H9 (cell line): ENCODE measurements around the gene WIPI1. TPM values are rescaled to one million over a fixed set of nuclear protein-coding genes. Genes with fewer than 3 reads are reported as not detected.

Experiments used
- DNase-seq: peaks from one replicate; pipeline ENCODE4 v3.0.0-alpha.2; 2017
- H2AFZ ChIP-seq: one replicate; pipeline ENCODE4 v1.6.1; 2013; ENCODE audit warnings: mild to moderate bottlenecking, low read length, control low read depth, moderate library complexity
- H2AK5ac ChIP-seq: 2 replicates; pipeline ENCODE4 v1.6.1; 2013; ENCODE audit warnings: low read length, control low read depth, mixed read lengths; ENCODE audit not compliant: insufficient read length
- H2BK120ac ChIP-seq: one replicate; pipeline ENCODE4 v1.6.1; 2013; ENCODE audit warnings: low read depth, mild to moderate bottlenecking, low read length, control low read depth, inconsistent platforms; ENCODE audit not compliant: poor library complexity, severe bottlenecking
- H2BK12ac ChIP-seq: 2 replicates; pipeline ENCODE4 v1.6.1; 2013; ENCODE audit warnings: low read length, control low read depth, mixed read lengths, low read depth; ENCODE audit not compliant: insufficient read length
- H2BK15ac ChIP-seq: 2 replicates; pipeline ENCODE4 v1.6.1; 2013; ENCODE audit warnings: low read depth, low read length, control low read depth
- H2BK20ac ChIP-seq: one replicate; pipeline ENCODE4 v1.6.1; 2013; ENCODE audit warnings: low read depth, mild to moderate bottlenecking, low read length, control low read depth, inconsistent platforms; ENCODE audit not compliant: poor library complexity, severe bottlenecking
- H2BK5ac ChIP-seq: 2 replicates; pipeline ENCODE4 v1.6.1; 2013; ENCODE audit warnings: low read length, control low read depth, mixed read lengths; ENCODE audit not compliant: insufficient read length
- H3K14ac ChIP-seq: 2 replicates; pipeline ENCODE4 v1.6.1; 2013; ENCODE audit warnings: low read length, control low read depth; ENCODE audit not compliant: insufficient read depth
- H3K18ac ChIP-seq: 2 replicates; pipeline ENCODE4 v1.6.1; 2013; ENCODE audit warnings: low read depth, mild to moderate bottlenecking, mixed read lengths, low read length, control low read depth; ENCODE audit not compliant: insufficient read length
- H3K23ac ChIP-seq: 2 replicates; pipeline ENCODE4 v1.6.1; 2013; ENCODE audit warnings: low read length, control low read depth, mixed read lengths, low read depth; ENCODE audit not compliant: insufficient read length
- H3K23me2 ChIP-seq: 2 replicates; pipeline ENCODE4 v1.6.1; 2013; ENCODE audit warnings: low read depth, mild to moderate bottlenecking, mixed read lengths, low read length, control low read depth; ENCODE audit not compliant: insufficient read length, poor library complexity, severe bottlenecking
- H3K27ac ChIP-seq: 2 replicates; pipeline ENCODE4 v1.5.1; 2013; ENCODE audit warnings: low read length, control low read depth, mixed read lengths, low read depth; ENCODE audit not compliant: insufficient read length
- H3K27me3 ChIP-seq: 2 replicates; pipeline ENCODE4 v1.6.1; 2013; ENCODE audit warnings: low read length, control low read depth, inconsistent platforms; ENCODE audit not compliant: insufficient read depth
- H3K4ac ChIP-seq: 2 replicates; pipeline ENCODE4 v1.6.1; 2013; ENCODE audit warnings: low read depth, mild to moderate bottlenecking, control low read depth, inconsistent platforms, low read length, moderate library complexity
- H3K4me1 ChIP-seq: 2 replicates; pipeline ENCODE4 v1.6.1; 2013; ENCODE audit warnings: low read length, control low read depth, inconsistent platforms; ENCODE audit not compliant: insufficient read depth
- H3K4me2 ChIP-seq: 2 replicates; pipeline ENCODE4 v1.6.1; 2013; ENCODE audit warnings: low read length, control low read depth, mixed read lengths; ENCODE audit not compliant: insufficient read length, insufficient read depth
- H3K56ac ChIP-seq: 2 replicates; pipeline ENCODE4 v1.6.1; 2013; ENCODE audit warnings: low read depth, mild to moderate bottlenecking, mixed read lengths, low read length, control low read depth; ENCODE audit not compliant: insufficient read length
- H3K79me1 ChIP-seq: 2 replicates; pipeline ENCODE4 v1.6.1; 2013; ENCODE audit warnings: low read depth, mild to moderate bottlenecking, moderate library complexity, low read length, control low read depth, inconsistent platforms; ENCODE audit not compliant: insufficient read depth, poor library complexity, severe bottlenecking
- H3K79me2 ChIP-seq: 2 replicates; pipeline ENCODE4 v1.6.1; 2013; ENCODE audit warnings: low read length, control low read depth, inconsistent platforms; ENCODE audit not compliant: insufficient read depth
- H3K9ac ChIP-seq: 2 replicates; pipeline ENCODE4 v1.6.1; 2013; ENCODE audit warnings: low read length, control low read depth, mixed read lengths; ENCODE audit not compliant: insufficient read length; ENCODE audit errors: extremely low read depth
- H3K9me3 ChIP-seq: one replicate; pipeline ENCODE4 v1.6.1; 2013; ENCODE audit warnings: low read depth, low read length, inconsistent platforms; ENCODE audit not compliant: control insufficient read depth
- H3T11ph ChIP-seq: one replicate; pipeline ENCODE4 v1.6.1; 2013; ENCODE audit warnings: mild to moderate bottlenecking, low read length, control low read depth, inconsistent platforms
- H4K20me1 ChIP-seq: one replicate; pipeline ENCODE4 v1.6.1; 2013; ENCODE audit not compliant: control insufficient read depth, insufficient read length, insufficient read depth
- H4K5ac ChIP-seq: 2 replicates; pipeline ENCODE4 v1.6.1; 2013; ENCODE audit warnings: low read depth, mild to moderate bottlenecking, mixed read lengths, low read length, control low read depth; ENCODE audit not compliant: insufficient read length
- H4K8ac ChIP-seq: replicated peaks from 2 replicates; pipeline ENCODE4 v1.6.1; 2013; ENCODE audit warnings: low read length, control low read depth, mixed read lengths, low read depth; ENCODE audit not compliant: insufficient read length
- H4K91ac ChIP-seq: 2 replicates; pipeline ENCODE4 v1.6.1; 2013; ENCODE audit warnings: low read depth, mild to moderate bottlenecking, moderate library complexity, mixed read lengths, low read length, control low read depth; ENCODE audit not compliant: insufficient read length
- H3K27ac Mint-ChIP-seq, 3 experiments: 2 replicates in 2 of 3; 3 replicates in 1 of 3; pipeline ENCODE4 v1.8.0; 2020 to 2021; ENCODE audit warnings: mixed read lengths in 3 of 3, mild to moderate bottlenecking in 1 of 3, moderate library complexity in 1 of 3
- H3K27me3 Mint-ChIP-seq: 2 replicates; pipeline ENCODE4 v1.8.0; 2021; ENCODE audit warnings: low read depth, mild to moderate bottlenecking, moderate library complexity, mixed read lengths
- H3K36me3 Mint-ChIP-seq, 3 experiments: 2 replicates in 2 of 3; 3 replicates in 1 of 3; pipeline ENCODE4 v1.8.0; 2020 to 2021; ENCODE audit warnings: low read depth in 3 of 3, mixed read lengths in 3 of 3; ENCODE audit not compliant: insufficient read depth in 1 of 3
- H3K4me1 Mint-ChIP-seq, 2 experiments: 2 replicates each; pipeline ENCODE4 v1.8.0; 2020; ENCODE audit warnings: mixed read lengths in 2 of 2
- H3K4me3 Mint-ChIP-seq, 2 experiments: 2 replicates in 1 of 2; 3 replicates in 1 of 2; pipeline ENCODE4 v1.8.0; 2020 to 2021; ENCODE audit warnings: mild to moderate bottlenecking in 2 of 2, mixed read lengths in 2 of 2, moderate library complexity in 1 of 2
- H3K9me3 Mint-ChIP-seq, 2 experiments: 2 replicates in 1 of 2; 3 replicates in 1 of 2; pipeline ENCODE4 v1.8.0; 2020; ENCODE audit warnings: mild to moderate bottlenecking in 2 of 2, mixed read lengths in 2 of 2, moderate library complexity in 1 of 2
- WGBS: extraction: QIAGEN DNeasy Blood & Tissue Kit; methylation state at CpG from one replicate; pipeline ENCODE4 v1.1.7; 2013; ENCODE audit warnings: missing lambda C conversion rate, low lambda C conversion rate, mixed read lengths; ENCODE audit not compliant: insufficient read length; ENCODE audit errors: extremely low coverage; 5-methylcytosine and 5-hydroxymethylcytosine counted together
- total RNA-seq: library from RNA; stranded (reverse); gene quantifications from 2 replicates; pipeline ENCODE4 v1.2.1, GENCODE V29; 2021
- TF ChIP-seq, protein P1 (sequence below): fragments of 200-600 bp; sonication (generic); conservative IDR thresholded peaks from 3 replicates; pipeline ENCODE4 v1.8.0; 2021; ENCODE audit warnings: antibody characterized with exemption, mild to moderate bottlenecking

WIPI1 gene
- total RNA-seq, 1 experiment from 2014 or later, result 15.4 TPM

DNA sequence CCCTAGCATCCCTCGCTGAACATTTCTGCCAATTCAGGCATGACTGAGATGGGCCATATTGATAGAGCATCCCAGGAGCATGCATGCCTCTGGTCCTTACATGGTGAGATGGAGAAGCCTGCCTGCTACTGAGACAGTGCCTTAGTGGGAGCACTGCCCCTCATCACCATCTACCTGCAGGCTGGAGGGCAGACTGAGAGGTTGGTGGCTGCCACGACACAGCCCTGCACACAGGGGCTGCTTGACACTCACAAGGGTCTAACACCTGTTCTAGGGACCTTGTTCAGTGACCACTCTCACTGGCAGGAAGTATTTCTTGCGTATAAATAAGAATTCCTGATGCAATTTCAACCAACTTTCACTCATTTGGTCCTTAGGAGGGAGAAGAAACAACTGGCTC, 34.0 kb downstream of the WIPI1 start:
- Histone ChIP-seq H3T11ph (no peak overlapping the region), H3K27ac (no peak overlapping the region), H2BK5ac (no peak overlapping the region), H3K23me2 (no peaks in the 10 kb centered on the region), H2BK15ac (no peak overlapping the region), H4K5ac (no peak overlapping the region), H3K4me2 (no peak overlapping the region), H2AK5ac (no peak overlapping the region), H4K20me1 (no peaks in the 10 kb centered on the region), H2BK20ac (no peak overlapping the region), H3K9me3 (no peaks in the 10 kb centered on the region), H4K91ac (no peak overlapping the region), H3K4me1 (no peaks in the 10 kb centered on the region), H3K27me3 (no peaks in the 10 kb centered on the region), H2BK120ac (no peak overlapping the region), H4K8ac (no peak overlapping the region), H2AFZ (no peak overlapping the region), H3K4ac (no peak overlapping the region), H3K56ac (no peak overlapping the region), H3K23ac (no peak overlapping the region), H3K14ac (no peak overlapping the region), H3K9ac (no peak overlapping the region), H3K79me2 (no peaks in the 10 kb centered on the region), H3K79me1 (no peaks in the 10 kb centered on the region), H3K18ac (no peak overlapping the region), H2BK12ac (no peak overlapping the region)
- Mint-ChIP-seq H3K9me3 (peaks cover 8% of the 10 kb centered on the region in 2 experiments; a peak in 3 of 5 replicates), H3K27ac (no peak overlapping the region), H3K4me3 (no peak overlapping the region), H3K4me1 (peaks cover 19 to 25% of the 10 kb centered on the region in 2 experiments), H3K27me3 (peaks cover 1% of the 10 kb centered on the region), H3K36me3 (peaks cover 23 to 40% (median 25%) of the 10 kb centered on the region in 3 experiments)
- TF ChIP-seq, protein P1, sequence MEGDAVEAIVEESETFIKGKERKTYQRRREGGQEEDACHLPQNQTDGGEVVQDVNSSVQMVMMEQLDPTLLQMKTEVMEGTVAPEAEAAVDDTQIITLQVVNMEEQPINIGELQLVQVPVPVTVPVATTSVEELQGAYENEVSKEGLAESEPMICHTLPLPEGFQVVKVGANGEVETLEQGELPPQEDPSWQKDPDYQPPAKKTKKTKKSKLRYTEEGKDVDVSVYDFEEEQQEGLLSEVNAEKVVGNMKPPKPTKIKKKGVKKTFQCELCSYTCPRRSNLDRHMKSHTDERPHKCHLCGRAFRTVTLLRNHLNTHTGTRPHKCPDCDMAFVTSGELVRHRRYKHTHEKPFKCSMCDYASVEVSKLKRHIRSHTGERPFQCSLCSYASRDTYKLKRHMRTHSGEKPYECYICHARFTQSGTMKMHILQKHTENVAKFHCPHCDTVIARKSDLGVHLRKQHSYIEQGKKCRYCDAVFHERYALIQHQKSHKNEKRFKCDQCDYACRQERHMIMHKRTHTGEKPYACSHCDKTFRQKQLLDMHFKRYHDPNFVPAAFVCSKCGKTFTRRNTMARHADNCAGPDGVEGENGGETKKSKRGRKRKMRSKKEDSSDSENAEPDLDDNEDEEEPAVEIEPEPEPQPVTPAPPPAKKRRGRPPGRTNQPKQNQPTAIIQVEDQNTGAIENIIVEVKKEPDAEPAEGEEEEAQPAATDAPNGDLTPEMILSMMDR, result no peak
- no peak for DNase-seq
- WGBS, result no CpG with 5 or more reads among the region's 3 CpGs
